ENCODE data around the gene WDR20. TPM values are rescaled to one million over a fixed set of nuclear protein-coding genes. Genes with fewer than 3 reads are reported as not detected.
A peak's percentile ranks its signal among the peaks of the same experiment; 100 is the strongest.

Gene WDR20
- total and polyA plus RNA-seq, 2 of the 8 experiments (the other 6 are each of a cell fraction or from before 2014, with no cell fraction given): 11.2 to 26.7 TPM

- peak in 1 of 2 experiments; percentile 51; a peak in 2 of 4 replicates for TF ChIP-seq SIN3A (conservative IDR thresholded peaks at IDR 0.05 in 1 of 2, IDR thresholded peaks at IDR 0.05 in 1 of 2; ENCODE audit: low read depth in 1 of 2, low read length in 2 of 2)
- peak; percentile 78; the same call in 1 of the 2 replicates for TF ChIP-seq KDM5A (IDR thresholded peaks at IDR 0.05; ENCODE audit: low read length)
- no peak for TF ChIP-seq RFX5 (IDR thresholded peaks at IDR 0.05; ENCODE audit: borderline replicate concordance, low read depth, low read length)
- TF ChIP-seq TBP (IDR thresholded peaks at IDR 0.05; ENCODE audit: low read depth, low read length): peak; percentile 63
- TF ChIP-seq JUN (IDR thresholded peaks at IDR 0.05; ENCODE audit: low read depth, low read length): no peak
- no peak for TF ChIP-seq RBBP5 (IDR thresholded peaks at IDR 0.05; ENCODE audit: borderline replicate concordance, low read depth, low read length)
- peak; percentile 81 to 88 for TF ChIP-seq POLR2A (IDR thresholded peaks at IDR 0.05; ENCODE audit: control extremely low read depth in 1 of 2, low read depth in 2 of 2, low read length in 2 of 2)
- TF ChIP-seq SIX5 (IDR thresholded peaks at IDR 0.05; ENCODE audit: low read depth, low read length): no peak
- no peak for TF ChIP-seq SRF (IDR thresholded peaks at IDR 0.05; ENCODE audit: low read depth, low read length)
- no peak for TF ChIP-seq MAFK (IDR thresholded peaks at IDR 0.05; ENCODE audit: low read depth, low read length)
- TF ChIP-seq GABPA (IDR thresholded peaks at IDR 0.05; ENCODE audit: borderline replicate concordance, insufficient read depth, low read length): no peak
- TF ChIP-seq SP2 (IDR thresholded peaks at IDR 0.05; ENCODE audit: low read length): no peak
- no peak for TF ChIP-seq ATF2 (IDR thresholded peaks at IDR 0.05; ENCODE audit: low read length)
- peak; percentile 77; the same call in 1 of the 2 replicates for TF ChIP-seq POLR2AphosphoS5 (IDR thresholded peaks at IDR 0.05; ENCODE audit: low read depth, low read length)
- TF ChIP-seq RAD21 (IDR thresholded peaks at IDR 0.05 in 1 of 2, conservative IDR thresholded peaks at IDR 0.05 in 1 of 2; ENCODE audit: low read depth in 2 of 2, low read length in 2 of 2): no peak
- no peak for TF ChIP-seq CTBP2 (IDR thresholded peaks at IDR 0.05; ENCODE audit: borderline replicate concordance, insufficient read depth, insufficient read length, low read length)
- no peak for TF ChIP-seq BCL11A (IDR thresholded peaks at IDR 0.05; ENCODE audit: low read depth in 2 of 2, low read length in 2 of 2)
- TF ChIP-seq GTF2F1 (IDR thresholded peaks at IDR 0.05; ENCODE audit: borderline replicate concordance, low read depth, low read length): no peak
- TF ChIP-seq ASH2L (IDR thresholded peaks at IDR 0.05; ENCODE audit: low read length): no peak
- peak; percentile 94 for TF ChIP-seq YY1 (IDR thresholded peaks at IDR 0.05; ENCODE audit: low read depth, low read length)
- TF ChIP-seq MAX (IDR thresholded peaks at IDR 0.05): peak; percentile 78
- TF ChIP-seq PHF8 (conservative IDR thresholded peaks at IDR 0.05; ENCODE audit: low read depth, low read length): peak; percentile 95
- peak; percentile 49 for TF ChIP-seq BACH1 (IDR thresholded peaks at IDR 0.05; ENCODE audit: low read length)
Measured at GRCh38 chr14:102139286-102140026, at the start of gene WDR20 (continued).
